CD14-positive monocyte (primary cell): Measurements from ENCODE around the gene PUM1. TPM values are rescaled to one million over a fixed set of nuclear protein-coding genes. Genes with fewer than 3 reads are reported as not detected.

Experiments used
- DNase-seq, 3 donors: peaks; one replicate each; pipeline ENCODE4 v3.0.0-alpha.2; 2011 to 2022
- H2AFZ ChIP-seq: 2 replicates; pipeline ENCODE4 v1.6.0; 2012; ENCODE audit warnings: mild to moderate bottlenecking, low read depth, low read length, inconsistent platforms; ENCODE audit not compliant: insufficient read depth, poor library complexity, severe bottlenecking
- H3K27ac ChIP-seq, 2 donors: 1 replicate in 1 of 2; 2 replicates in 1 of 2; pipeline ENCODE4 v1.5.1; 2012 to 2013; ENCODE audit warnings: low read length in 2 of 2, control low read depth in 1 of 2, inconsistent platforms in 1 of 2, low read depth in 1 of 2, mild to moderate bottlenecking in 1 of 2
- H3K27me3 ChIP-seq, 2 donors: one replicate each; pipeline versions ENCODE4 v1.6.0 to v1.6.1; 2011 to 2013; ENCODE audit warnings: low read length in 2 of 2; ENCODE audit not compliant: control insufficient read depth in 2 of 2, insufficient read depth in 2 of 2
- H3K36me3 ChIP-seq, 2 donors: replicated peaks in 1 of 2; 1 replicate in 1 of 2; 2 replicates in 1 of 2; pipeline versions ENCODE4 v1.5.1 to v1.6.1; 2012 to 2013; ENCODE audit warnings: low read length in 2 of 2, control low read depth in 1 of 2, inconsistent platforms in 1 of 2, mild to moderate bottlenecking in 1 of 2; ENCODE audit not compliant: insufficient read depth in 2 of 2, control insufficient read depth in 1 of 2
- H3K4me1 ChIP-seq, 2 donors: 1 replicate in 1 of 2; 2 replicates in 1 of 2; pipeline versions ENCODE4 v1.5.1 to v1.6.1; 2012 to 2013; ENCODE audit warnings: low read length in 2 of 2, control low read depth in 1 of 2, inconsistent platforms in 1 of 2, mild to moderate bottlenecking in 1 of 2, moderate library complexity in 1 of 2; ENCODE audit not compliant: insufficient read depth in 2 of 2, control insufficient read depth in 1 of 2
- H3K4me2 ChIP-seq: replicated peaks from 2 replicates; pipeline ENCODE3; 2012; ENCODE audit warnings: low read length, moderate library complexity, mild to moderate bottlenecking; ENCODE audit not compliant: poor library complexity, severe bottlenecking; ENCODE audit errors: extremely low read depth
- H3K4me3 ChIP-seq, 3 experiments: fragments of 200-600 bp in 1 of 3; sonication (generic) in 1 of 3; replicated peaks in 1 of 3; 1 replicate in 2 of 3; 2 replicates in 1 of 3; pipeline ENCODE4 v1.5.1; 2011 to 2013; ENCODE audit warnings: low read length in 3 of 3, mild to moderate bottlenecking in 3 of 3, control low read depth in 2 of 3, low read depth in 2 of 3, inconsistent platforms in 1 of 3, moderate library complexity in 1 of 3
- H3K79me2 ChIP-seq: 2 replicates; pipeline ENCODE4 v1.6.0; 2012; ENCODE audit warnings: mild to moderate bottlenecking, control low read depth, inconsistent platforms, low read length, moderate library complexity; ENCODE audit not compliant: insufficient read depth
- H3K9ac ChIP-seq: 2 replicates; pipeline ENCODE4 v1.6.0; 2017; ENCODE audit warnings: low read length, mild to moderate bottlenecking; ENCODE audit not compliant: insufficient read depth, poor library complexity, severe bottlenecking
- H3K9me3 ChIP-seq, 2 donors: replicated peaks in 1 of 2; 1 replicate in 1 of 2; 2 replicates in 1 of 2; pipeline versions ENCODE4 v1.5.1 to v1.6.1; 2012 to 2013; ENCODE audit warnings: low read length in 2 of 2, control low read depth in 1 of 2; ENCODE audit not compliant: control insufficient read depth in 1 of 2, insufficient read depth in 1 of 2
- H4K20me1 ChIP-seq: 2 replicates; pipeline ENCODE4 v1.6.0; 2012; ENCODE audit warnings: mild to moderate bottlenecking, low read length, control low read depth, moderate library complexity; ENCODE audit not compliant: insufficient read depth
- H3K27ac Mint-ChIP-seq, 7 donors: one replicate each; pipeline ENCODE4 v1.8.0; 2020; ENCODE audit warnings: mild to moderate bottlenecking in 7 of 7, mixed read lengths in 7 of 7, moderate library complexity in 6 of 7, inconsistent platforms in 2 of 7
- H3K27me3 Mint-ChIP-seq, 3 donors: one replicate each; pipeline ENCODE4 v1.8.0; 2021 to 2022; ENCODE audit warnings: low read depth in 3 of 3, mild to moderate bottlenecking in 3 of 3, mixed read lengths in 3 of 3, moderate library complexity in 3 of 3, inconsistent platforms in 1 of 3
- H3K36me3 Mint-ChIP-seq, 2 donors: one replicate each; pipeline ENCODE4 v1.8.0; 2020; ENCODE audit warnings: mixed read lengths in 2 of 2, inconsistent platforms in 1 of 2, mild to moderate bottlenecking in 1 of 2
- H3K4me1 Mint-ChIP-seq: one replicate; pipeline ENCODE4 v1.8.0; 2020; ENCODE audit warnings: mild to moderate bottlenecking, mixed read lengths
- H3K4me3 Mint-ChIP-seq, 2 donors: one replicate each; pipeline ENCODE4 v1.8.0; 2020; ENCODE audit warnings: mild to moderate bottlenecking in 2 of 2, mixed read lengths in 2 of 2, moderate library complexity in 1 of 2
- H3K9me3 Mint-ChIP-seq, 7 donors: one replicate each; pipeline ENCODE4 v1.8.0; 2020 to 2022; ENCODE audit warnings: mixed read lengths in 7 of 7, mild to moderate bottlenecking in 6 of 7, moderate library complexity in 6 of 7, inconsistent platforms in 2 of 7
- WGBS: methylation state at CpG from one replicate; pipeline ENCODE4 v1.1.5; 2013; ENCODE audit warnings: missing lambda C conversion rate; ENCODE audit not compliant: insufficient coverage; 5-methylcytosine and 5-hydroxymethylcytosine counted together
- intact Hi-C, 2 donors: fragments of 100-400 bp; cut with micrococcal nuclease; formaldehyde crosslinking; loops; one replicate each; pipeline versions ENCODE4 v1.15.0 to v1.15.1; 2023
- polyA plus RNA-seq, 3 donors: library from polyadenylated mRNA; depleted of rRNA in 1 of 3; unstranded in 2 of 3; stranded (reverse) in 1 of 3; fragments of 300-500 nt in 2 of 3; fragments of >200 nt in 1 of 3; fragmentation: Illumina TruSeq in 2 of 3; gene quantifications; 1 replicate in 2 of 3; 2 replicates in 1 of 3; pipeline ENCODE4 v1.2.3, GENCODE V29; 2012 to 2021
- TF ChIP-seq, protein P1 (sequence below): fragments of 200-600 bp; IDR thresholded peaks from one replicate; pipeline ENCODE4 v1.8.0; 2022; ENCODE audit warnings: antibody characterized with exemption, mild to moderate bottlenecking

PUM1 gene
- polyA plus RNA-seq, 3 donors, result 55.0 to 86.1 (median 62.4) TPM

DNA sequence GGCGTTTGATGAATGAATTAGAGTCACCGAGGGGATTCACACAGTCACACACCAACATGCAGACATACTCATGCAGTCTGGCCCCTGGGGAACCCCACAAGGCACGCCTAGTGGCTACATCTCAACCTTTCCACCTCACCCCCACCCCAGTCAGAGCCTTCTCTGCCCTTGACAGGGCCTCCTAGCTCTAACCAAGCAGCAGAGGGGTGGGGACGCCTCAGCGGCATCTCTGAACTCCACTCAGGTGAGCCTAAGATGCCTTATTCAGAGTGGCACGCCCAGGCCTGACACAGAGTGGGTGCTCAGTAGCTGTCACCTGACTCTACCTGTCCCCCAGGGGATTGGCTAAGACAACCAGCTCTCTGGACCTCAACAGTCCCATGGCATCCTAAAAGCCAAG is 153.3 kb downstream of the PUM1 start:
- no peak overlapping the region for H2AFZ ChIP-seq
- peaks cover 5% of the 10 kb centered on the region for H4K20me1 ChIP-seq
- H3K27ac Mint-ChIP-seq, result peak overlapping the region in 5 of 7 donors; percentile 26 to 89 (median 76)
- no peak overlapping the region for H3K4me2 ChIP-seq
- TF ChIP-seq, protein P1, sequence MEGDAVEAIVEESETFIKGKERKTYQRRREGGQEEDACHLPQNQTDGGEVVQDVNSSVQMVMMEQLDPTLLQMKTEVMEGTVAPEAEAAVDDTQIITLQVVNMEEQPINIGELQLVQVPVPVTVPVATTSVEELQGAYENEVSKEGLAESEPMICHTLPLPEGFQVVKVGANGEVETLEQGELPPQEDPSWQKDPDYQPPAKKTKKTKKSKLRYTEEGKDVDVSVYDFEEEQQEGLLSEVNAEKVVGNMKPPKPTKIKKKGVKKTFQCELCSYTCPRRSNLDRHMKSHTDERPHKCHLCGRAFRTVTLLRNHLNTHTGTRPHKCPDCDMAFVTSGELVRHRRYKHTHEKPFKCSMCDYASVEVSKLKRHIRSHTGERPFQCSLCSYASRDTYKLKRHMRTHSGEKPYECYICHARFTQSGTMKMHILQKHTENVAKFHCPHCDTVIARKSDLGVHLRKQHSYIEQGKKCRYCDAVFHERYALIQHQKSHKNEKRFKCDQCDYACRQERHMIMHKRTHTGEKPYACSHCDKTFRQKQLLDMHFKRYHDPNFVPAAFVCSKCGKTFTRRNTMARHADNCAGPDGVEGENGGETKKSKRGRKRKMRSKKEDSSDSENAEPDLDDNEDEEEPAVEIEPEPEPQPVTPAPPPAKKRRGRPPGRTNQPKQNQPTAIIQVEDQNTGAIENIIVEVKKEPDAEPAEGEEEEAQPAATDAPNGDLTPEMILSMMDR, result no peak
- 96% methylated on average over 4 of the region's 6 CpGs for WGBS
- H3K27me3 Mint-ChIP-seq, result peaks cover 22 to 28% (median 23%) of the 10 kb centered on the region in 3 donors
- H3K9me3 Mint-ChIP-seq, result peaks cover 0 to 13% (median 6%) of the 10 kb centered on the region in 7 donors
- no peaks in the 10 kb centered on the region for H3K9me3 ChIP-seq
- no peaks in the 10 kb centered on the region for H3K79me2 ChIP-seq
- intact Hi-C loops, result loop anchor here (5.0 kb wide), 2 partner anchors 130 to 195 kb away; no protein-coding TSS in a partner anchor
- H3K4me3 ChIP-seq, result peak overlapping the region in 1 of 3 experiments; percentile 38
- peaks cover 8 to 19% of the 10 kb centered on the region in 2 donors for H3K27me3 ChIP-seq
- peaks cover 12 to 14% of the 10 kb centered on the region in 2 donors for H3K36me3 Mint-ChIP-seq
- H3K4me1 ChIP-seq, result peaks cover 68% of the 10 kb centered on the region in 2 donors
- H3K36me3 ChIP-seq, result no peaks in the 10 kb centered on the region
- peak overlapping the region in 1 of 2 donors; percentile 52 for H3K27ac ChIP-seq
- no peak overlapping the region for H3K4me3 Mint-ChIP-seq
- H3K4me1 Mint-ChIP-seq, result peaks cover 66% of the 10 kb centered on the region
- DNase-seq, result peak in 1 of 3 donors; percentile 19
- H3K9ac ChIP-seq, result no peak overlapping the region

DNA sequence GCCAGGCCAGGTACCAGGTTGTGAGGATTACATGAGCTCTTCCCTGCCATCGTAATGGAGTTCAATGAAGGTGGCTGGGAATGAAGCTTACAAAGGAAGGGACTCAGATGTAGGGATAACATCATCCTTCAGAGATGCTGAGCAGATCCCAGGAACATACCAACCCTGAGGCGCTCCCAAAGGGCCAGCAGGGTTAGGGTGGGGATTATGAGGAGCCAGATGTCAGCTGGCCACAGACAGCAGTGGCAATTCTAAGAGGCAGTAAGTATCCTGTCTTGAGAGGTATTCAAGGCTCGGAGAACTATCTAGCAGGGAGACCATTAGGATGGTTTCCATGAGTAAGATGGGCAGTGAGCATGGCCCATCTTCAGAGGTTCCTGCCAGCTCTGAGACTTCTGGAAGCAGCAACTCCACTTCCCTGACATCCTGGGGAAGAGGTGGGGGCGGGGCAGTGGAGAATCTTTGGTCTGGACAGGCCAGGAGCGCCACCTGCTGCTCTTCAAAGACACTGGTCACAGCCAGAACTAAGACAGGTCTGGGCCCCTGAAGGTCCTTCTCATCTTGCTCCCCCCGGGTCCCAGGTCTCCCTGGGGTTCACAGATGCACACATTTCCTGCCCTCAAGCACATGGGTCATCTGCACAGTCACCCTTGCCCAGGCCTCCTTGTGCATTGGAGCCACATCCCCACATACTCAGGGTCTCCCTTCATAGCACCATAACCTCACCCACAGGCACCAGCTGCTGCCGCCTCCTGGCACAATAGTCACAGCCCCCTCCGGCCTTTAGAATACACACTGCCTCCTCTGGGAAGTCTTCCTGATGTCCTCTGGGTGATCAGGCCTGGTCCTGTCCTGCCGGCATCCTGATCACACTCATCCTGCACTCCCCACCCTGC is 154.2 kb downstream of the PUM1 start:
- no peak overlapping the region for H3K9ac ChIP-seq

More for the DNA sequence above, 154.2 kb downstream of the PUM1 start:
- Histone ChIP-seq H3K36me3 (no peaks in the 10 kb centered on the region), H3K9me3 (peaks cover 0 to 3% of the 10 kb centered on the region in 2 donors), H3K27me3 (peaks cover 14 to 28% of the 10 kb centered on the region in 2 donors), H3K4me3 (peak overlapping the region in 1 of 3 experiments; percentile 18), H3K4me2 (no peak overlapping the region), H2AFZ (no peak overlapping the region), H4K20me1 (peaks cover 7% of the 10 kb centered on the region), H3K27ac (no peak overlapping the region), H3K79me2 (no peaks in the 10 kb centered on the region), H3K4me1 (peaks cover 68% of the 10 kb centered on the region in 2 donors)
- Mint-ChIP-seq H3K4me1 (peaks cover 67% of the 10 kb centered on the region), H3K36me3 (peaks cover 13 to 15% of the 10 kb centered on the region in 2 donors), H3K27ac (peak overlapping the region in 3 of 7 donors; percentile 26 to 56 (median 31)), H3K4me3 (peak overlapping the region in 1 of 2 donors; percentile 60), H3K27me3 (peaks cover 30 to 37% (median 31%) of the 10 kb centered on the region in 3 donors), H3K9me3 (peaks cover 0 to 14% (median 7%) of the 10 kb centered on the region in 7 donors)
- 38% methylated on average over 8 of the region's 9 CpGs for WGBS
- DNase-seq, result peak; percentile 60 to 76 (median 72)
- TF ChIP-seq, protein P1, result peak; percentile 82
- intact Hi-C loops, result loop anchor here (1.0 to 5.0 kb wide), 4 partner anchors 107 to 194 kb away; no protein-coding TSS in a partner anchor
